GM21786 (cell line): ENCODE measurements around the gene RHOA.
"Not testable (repeated sequence)": the region's sequence is repeated elsewhere in the genome, so short reads cannot be mapped to it uniquely, and the experiment has no call there.

Experiments
- ATAC-seq: cut with Tn5 transposase; IDR thresholded peaks from one replicate; pipeline ENCODE4 v1.9.1; 2021; ENCODE audit not compliant: unreplicated experiment

RHOA gene

GRCh38 chr3:49371946-49372345 lies 39.8 kb downstream of the RHOA start:
- no peak for ATAC-seq

- ATAC-seq = no peak
These were observed 41.0 kb downstream of the RHOA start for GRCh38 chr3:49370585-49371290.

- no peak for ATAC-seq
These were observed 49.2 kb downstream of the RHOA start for GRCh38 chr3:49362561-49362960.

- no peak for ATAC-seq
These were observed 52.2 kb downstream of the RHOA start for GRCh38 chr3:49359623-49360022.

- peak; percentile 6 for ATAC-seq
These were observed 52.9 kb downstream of the RHOA start for GRCh38 chr3:49358884-49359225.

GRCh38 chr3:49358217-49358883 lies 53.4 kb downstream of the RHOA start, which contains the start of gene GPX1:
TSS of gene GPX1 (minus strand) at chr3:49358353. CDS start at chr3:49358278, 75 bp downstream.
- peak; percentile 79 for ATAC-seq

- ATAC-seq = not testable (repeated sequence)
These were observed 54.1 kb downstream of the RHOA start for GRCh38 chr3:49357443-49358216.

GRCh38 chr3:49357095-49357442 lies 54.7 kb downstream of the RHOA start:
- not testable (repeated sequence) for ATAC-seq

- ATAC-seq = no peak
These were observed 58.8 kb downstream of the RHOA start for GRCh38 chr3:49352890-49353421.

- no peak for ATAC-seq
These were observed 59.5 kb downstream of the RHOA start for GRCh38 chr3:49352281-49352680.

- no peak for ATAC-seq
These were observed 60.2 kb downstream of the RHOA start for GRCh38 chr3:49351521-49352011.

- no peak for ATAC-seq
These were observed 62.2 kb downstream of the RHOA start for GRCh38 chr3:49349348-49350114.

- not testable (repeated sequence) for ATAC-seq
These were observed 63.4 kb downstream of the RHOA start for GRCh38 chr3:49348361-49348760.

- no peak for ATAC-seq
These were observed 65.0 kb downstream of the RHOA start for GRCh38 chr3:49346797-49347251.

- ATAC-seq = no peak
These were observed 68.6 kb downstream of the RHOA start for GRCh38 chr3:49343163-49343562.

GRCh38 chr3:49341996-49342395 lies 69.8 kb downstream of the RHOA start:
- no peak for ATAC-seq

- ATAC-seq = peak; percentile 72
These were observed 71.6 kb downstream of the RHOA start, which contains the start of gene USP4 for GRCh38 chr3:49339941-49340800. TSS of gene USP4 (minus strand) at chr3:49340053. CDS start at chr3:49340024, 29 bp downstream.

- no peak for ATAC-seq
These were observed 72.2 kb downstream of the RHOA start for GRCh38 chr3:49339581-49339940.

GRCh38 chr3:49333916-49334633 lies 77.7 kb downstream of the RHOA start:
- no peak for ATAC-seq
